Measurements from ENCODE around the gene KIAA1755.

- TF ChIP-seq CTCF (IDR thresholded peaks at IDR 0.05) = no peak
- no peak for TF ChIP-seq EZH2 (IDR thresholded peaks at IDR 0.05)
- TF ChIP-seq EZH2phosphoT487 (IDR thresholded peaks at IDR 0.05) = no peak
These were observed 68.1 kb downstream of the KIAA1755 start for GRCh38 chr20:38192323-38192885.

Measured in neural progenitor cell (in vitro differentiated cells).